Muscle layer of colon (tissue), 2 donors: ENCODE measurements around the gene OR56A5.

Experiments
- H3K27ac ChIP-seq: one replicate; pipeline ENCODE4 v1.7.0; 2013; ENCODE audit warnings: low read depth, mild to moderate bottlenecking, low read length, moderate library complexity
- H3K27me3 ChIP-seq, 2 donors: one replicate each; pipeline ENCODE4 v1.7.0; 2013; ENCODE audit warnings: low read length in 2 of 2, mild to moderate bottlenecking in 2 of 2; ENCODE audit not compliant: insufficient read depth in 2 of 2, control insufficient read depth in 1 of 2
- H3K36me3 ChIP-seq: one replicate; pipeline ENCODE4 v1.7.0; 2013; ENCODE audit warnings: mild to moderate bottlenecking, low read length; ENCODE audit not compliant: insufficient read depth
- H3K4me1 ChIP-seq: one replicate; pipeline ENCODE4 v1.7.0; 2013; ENCODE audit warnings: mild to moderate bottlenecking, low read length; ENCODE audit not compliant: insufficient read depth
- H3K4me3 ChIP-seq, 2 donors: one replicate each; pipeline ENCODE4 v1.7.0; 2013; ENCODE audit warnings: low read length in 2 of 2, low read depth in 1 of 2, mild to moderate bottlenecking in 1 of 2, moderate library complexity in 1 of 2
- H3K9ac ChIP-seq: one replicate; pipeline ENCODE4 v1.7.0; 2013; ENCODE audit warnings: low read length
- H3K9me3 ChIP-seq: one replicate; pipeline ENCODE4 v1.7.0; 2013; ENCODE audit warnings: mild to moderate bottlenecking, low read length
- donor health status: abdominal sarcoma.
- donor health status: Adenocarcinoma of cecum.

OR56A5 gene

GRCh38 chr11:5931061-5931460 lies 37.2 kb downstream of the OR56A5 start:
- Histone ChIP-seq H3K27ac (no peak overlapping the region), H3K9me3 (no peaks in the 10 kb centered on the region), H3K4me1 (no peaks in the 10 kb centered on the region), H3K9ac (no peak overlapping the region), H3K4me3 (no peak overlapping the region), H3K36me3 (no peaks in the 10 kb centered on the region), H3K27me3 (no peaks in the 10 kb centered on the region)

- Histone ChIP-seq H3K4me3 (no peak overlapping the region), H3K27me3 (no peaks in the 10 kb centered on the region), H3K9me3 (no peaks in the 10 kb centered on the region), H3K9ac (no peak overlapping the region), H3K36me3 (no peaks in the 10 kb centered on the region), H3K27ac (no peak overlapping the region), H3K4me1 (no peaks in the 10 kb centered on the region)
These were observed 37.7 kb downstream of the OR56A5 start for GRCh38 chr11:5930614-5931013.

GRCh38 chr11:5929571-5930368 lies 38.5 kb downstream of the OR56A5 start:
- Histone ChIP-seq H3K27me3 (no peaks in the 10 kb centered on the region), H3K9me3 (no peaks in the 10 kb centered on the region), H3K27ac (no peak overlapping the region), H3K4me3 (no peak overlapping the region), H3K9ac (no peak overlapping the region), H3K4me1 (no peaks in the 10 kb centered on the region), H3K36me3 (no peaks in the 10 kb centered on the region)

GRCh38 chr11:5928811-5929210 lies 39.5 kb downstream of the OR56A5 start:
- Histone ChIP-seq H3K4me3 (no peak overlapping the region), H3K9ac (no peak overlapping the region), H3K9me3 (no peaks in the 10 kb centered on the region), H3K27ac (no peak overlapping the region), H3K4me1 (no peaks in the 10 kb centered on the region), H3K27me3 (no peaks in the 10 kb centered on the region), H3K36me3 (no peaks in the 10 kb centered on the region)

GRCh38 chr11:5928271-5928670 lies 40.0 kb downstream of the OR56A5 start:
- Histone ChIP-seq H3K9ac (no peak overlapping the region), H3K9me3 (no peaks in the 10 kb centered on the region), H3K27ac (no peak overlapping the region), H3K4me1 (no peaks in the 10 kb centered on the region), H3K27me3 (no peaks in the 10 kb centered on the region), H3K4me3 (no peak overlapping the region), H3K36me3 (no peaks in the 10 kb centered on the region)

GRCh38 chr11:5923794-5924193 lies 44.5 kb downstream of the OR56A5 start:
- Histone ChIP-seq H3K9me3 (no peaks in the 10 kb centered on the region), H3K27ac (no peak overlapping the region), H3K9ac (no peak overlapping the region), H3K4me3 (no peak overlapping the region), H3K4me1 (no peaks in the 10 kb centered on the region), H3K27me3 (no peaks in the 10 kb centered on the region), H3K36me3 (no peaks in the 10 kb centered on the region)

- no peak overlapping the region for H3K27ac ChIP-seq
- H3K27me3 ChIP-seq = no peaks in the 10 kb centered on the region
- no peak overlapping the region for H3K9ac ChIP-seq
- H3K4me3 ChIP-seq = no peak overlapping the region
- no peaks in the 10 kb centered on the region for H3K9me3 ChIP-seq
- H3K4me1 ChIP-seq = no peaks in the 10 kb centered on the region
- no peaks in the 10 kb centered on the region for H3K36me3 ChIP-seq
These were observed 44.9 kb downstream of the OR56A5 start for GRCh38 chr11:5923427-5923776.

- H3K27ac ChIP-seq = no peak overlapping the region
- H3K9ac ChIP-seq = no peak overlapping the region
- no peaks in the 10 kb centered on the region for H3K4me1 ChIP-seq
- no peaks in the 10 kb centered on the region for H3K36me3 ChIP-seq
- no peak overlapping the region for H3K4me3 ChIP-seq
- no peaks in the 10 kb centered on the region for H3K27me3 ChIP-seq
- no peaks in the 10 kb centered on the region for H3K9me3 ChIP-seq
These were observed 45.4 kb downstream of the OR56A5 start for GRCh38 chr11:5922749-5923426.
